GM12878 (cell line): Measurements from ENCODE around the gene IQUB. TPM values are rescaled to one million over a fixed set of nuclear protein-coding genes. Genes with fewer than 3 reads are reported as not detected.

Source experiments
- BMI1 ChIP-seq: fragments of 450-650 bp; IDR thresholded peaks from 2 replicates; pipeline ENCODE4 v1.6.1; 2016; ENCODE audit warnings: mild to moderate bottlenecking, moderate library complexity, borderline replicate concordance
- CBX5 ChIP-seq: sonication (generic); IDR thresholded peaks from 2 replicates; pipeline ENCODE4 v1.6.1; 2016; ENCODE audit warnings: low read depth, moderate library complexity, mild to moderate bottlenecking, inconsistent platforms
- HDGF ChIP-seq: fragments of 450-650 bp; IDR thresholded peaks from 2 replicates; pipeline ENCODE4 v1.6.1; 2016; ENCODE audit warnings: antibody characterized with exemption
- IKZF1 ChIP-seq: fragments of 450-650 bp; conservative IDR thresholded peaks from 2 replicates; pipeline ENCODE4 v1.6.1; 2017; ENCODE audit warnings: antibody characterized with exemption, mild to moderate bottlenecking
- MTA3 ChIP-seq: IDR thresholded peaks from 2 replicates; pipeline ENCODE4 v1.6.1; 2012; ENCODE audit warnings: low read length, inconsistent platforms, borderline replicate concordance
- POLR2AphosphoS2 ChIP-seq: IDR thresholded peaks from 2 replicates; pipeline ENCODE4 v1.6.1; 2011; ENCODE audit warnings: low read depth, mild to moderate bottlenecking, low read length, improper control_type of control experiment, moderate library complexity
- SMAD1 ChIP-seq: fragments of 450-650 bp; IDR thresholded peaks from 2 replicates; pipeline ENCODE4 v1.6.1; 2018; ENCODE audit warnings: mild to moderate bottlenecking, low read depth; ENCODE audit not compliant: partially characterized antibody
- SP1 ChIP-seq: IDR thresholded peaks from one replicate; pipeline ENCODE4 v1.6.1; 2011; ENCODE audit warnings: low read depth, low read length
- SPI1 ChIP-seq: IDR thresholded peaks from 2 replicates; pipeline ENCODE4 v1.6.1; 2011; ENCODE audit warnings: low read depth, mild to moderate bottlenecking, low read length, moderate library complexity, borderline replicate concordance; ENCODE audit not compliant: insufficient read depth
- polyA plus RNA-seq, 11 experiments: library from polyadenylated mRNA; depleted of rRNA in 4 of 11; unstranded in 6 of 11; stranded (reverse) in 5 of 11; fragments of >200 nt; fragmentation: Nextera tagmentation in 4 of 11; fragmentation: Illumina TruSeq in 1 of 11; extraction: Ambion mirVana in 4 of 11; extraction: Trizol in 1 of 11; gene quantifications; 1 replicate in 1 of 11; 2 replicates in 10 of 11; pipeline versions ENCODE4 v1.2.1 to v1.2.3, GENCODE V29; 2011 to 2016; ENCODE audit warnings: inconsistent platforms in 2 of 11, missing spikeins in 2 of 11, low read depth in 1 of 11
- total RNA-seq, 4 experiments: library from RNA; depleted of rRNA in 3 of 4; stranded (reverse); fragments of >200 nt in 3 of 4; fragmentation: Illumina TruSeq in 1 of 4; extraction: Trizol in 1 of 4; gene quantifications; 2 replicates each; pipeline versions ENCODE4 v1.2.1 to v1.2.3, GENCODE V29; 2013 to 2021
- TF ChIP-seq, protein P1 (sequence below): fragments of 450-650 bp; IDR thresholded peaks from 2 replicates; pipeline ENCODE4 v1.6.1; 2017; ENCODE audit warnings: low read depth, mild to moderate bottlenecking, moderate library complexity
- TF ChIP-seq, protein P2 (sequence below): IDR thresholded peaks from 2 replicates; pipeline ENCODE4 v1.6.1; 2011; ENCODE audit warnings: mild to moderate bottlenecking, low read depth, low read length, moderate library complexity; ENCODE audit not compliant: insufficient replicate concordance
- TF ChIP-seq, protein P3 (sequence below): fragments of 450-650 bp; IDR thresholded peaks from 2 replicates; pipeline ENCODE4 v1.6.1; 2016; ENCODE audit warnings: mild to moderate bottlenecking
- TF ChIP-seq, protein P4 (sequence below): fragments of 450-650 bp; IDR thresholded peaks from 2 replicates; pipeline ENCODE4 v1.6.1; 2016; ENCODE audit warnings: mild to moderate bottlenecking

Gene IQUB
- total and polyA plus RNA-seq, 10 of the 15 experiments (the other 5 are each of a cell fraction or from before 2014, with no cell fraction given) = 0.04 to 0.08 TPM; not detected in 8

DNA sequence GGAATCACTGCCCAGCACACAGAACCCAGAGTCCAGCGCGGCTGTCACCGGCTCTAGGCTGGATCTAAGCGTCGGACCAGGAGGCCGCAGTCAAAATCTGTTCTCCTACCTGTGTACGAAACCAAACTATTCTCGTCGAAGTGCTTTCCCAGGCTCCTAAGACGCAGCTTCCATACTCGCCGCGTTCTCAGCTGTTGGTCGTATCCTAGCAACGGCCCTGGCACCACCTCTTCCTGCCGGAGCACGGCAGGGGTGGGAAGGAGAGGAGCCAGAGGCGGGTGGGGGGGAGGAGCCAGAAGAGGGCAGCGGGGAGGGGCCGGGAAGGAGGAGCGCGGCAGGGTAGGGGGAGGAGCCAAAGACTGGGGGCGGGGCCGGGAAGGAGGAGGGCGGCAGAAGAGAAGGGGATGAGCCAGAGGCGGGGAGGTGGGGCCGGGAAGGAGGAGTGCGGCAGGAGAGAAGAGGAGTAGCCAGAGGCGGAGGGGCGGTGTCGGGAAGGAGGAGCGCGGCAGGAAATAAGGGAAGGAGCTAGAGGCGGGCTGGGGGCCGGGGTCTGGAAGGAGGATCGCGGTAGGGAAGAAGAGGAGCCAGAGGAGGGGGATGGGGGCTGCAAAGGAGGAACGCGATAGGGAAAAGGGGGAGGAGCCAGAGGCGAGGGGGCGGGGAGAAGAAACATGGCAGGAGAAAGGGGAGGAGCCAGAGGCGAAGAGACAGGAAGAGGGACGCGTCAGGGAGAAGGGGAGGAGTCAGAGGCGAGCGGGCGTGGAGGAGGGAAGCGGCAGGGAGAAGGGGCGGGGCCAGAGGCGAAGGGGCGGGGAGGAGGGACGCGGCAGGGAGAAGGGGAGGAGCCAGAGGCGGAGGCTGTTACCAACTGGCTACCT lies at the start of gene IQUB (continued):
- TF ChIP-seq, protein P1, sequence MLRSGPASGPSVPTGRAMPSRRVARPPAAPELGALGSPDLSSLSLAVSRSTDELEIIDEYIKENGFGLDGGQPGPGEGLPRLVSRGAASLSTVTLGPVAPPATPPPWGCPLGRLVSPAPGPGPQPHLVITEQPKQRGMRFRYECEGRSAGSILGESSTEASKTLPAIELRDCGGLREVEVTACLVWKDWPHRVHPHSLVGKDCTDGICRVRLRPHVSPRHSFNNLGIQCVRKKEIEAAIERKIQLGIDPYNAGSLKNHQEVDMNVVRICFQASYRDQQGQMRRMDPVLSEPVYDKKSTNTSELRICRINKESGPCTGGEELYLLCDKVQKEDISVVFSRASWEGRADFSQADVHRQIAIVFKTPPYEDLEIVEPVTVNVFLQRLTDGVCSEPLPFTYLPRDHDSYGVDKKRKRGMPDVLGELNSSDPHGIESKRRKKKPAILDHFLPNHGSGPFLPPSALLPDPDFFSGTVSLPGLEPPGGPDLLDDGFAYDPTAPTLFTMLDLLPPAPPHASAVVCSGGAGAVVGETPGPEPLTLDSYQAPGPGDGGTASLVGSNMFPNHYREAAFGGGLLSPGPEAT = peak; percentile 78; the same call in 1 of the 2 replicates
- TF ChIP-seq SMAD1 (peak; percentile 56), SPI1 (peak; percentile 34; the same call in 1 of the 2 replicates), CBX5 (no peak), SP1 (peak; percentile 52), MTA3 (no peak), POLR2AphosphoS2 (no peak; the same call in 1 of the 2 replicates), BMI1 (peak; percentile 90), IKZF1 (peak; percentile 50), HDGF (peak; percentile 100)
- TF ChIP-seq, protein P2, sequence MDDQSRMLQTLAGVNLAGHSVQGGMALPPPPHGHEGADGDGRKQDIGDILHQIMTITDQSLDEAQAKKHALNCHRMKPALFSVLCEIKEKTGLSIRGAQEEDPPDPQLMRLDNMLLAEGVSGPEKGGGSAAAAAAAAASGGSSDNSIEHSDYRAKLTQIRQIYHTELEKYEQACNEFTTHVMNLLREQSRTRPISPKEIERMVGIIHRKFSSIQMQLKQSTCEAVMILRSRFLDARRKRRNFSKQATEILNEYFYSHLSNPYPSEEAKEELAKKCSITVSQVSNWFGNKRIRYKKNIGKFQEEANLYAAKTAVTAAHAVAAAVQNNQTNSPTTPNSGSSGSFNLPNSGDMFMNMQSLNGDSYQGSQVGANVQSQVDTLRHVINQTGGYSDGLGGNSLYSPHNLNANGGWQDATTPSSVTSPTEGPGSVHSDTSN = peak; percentile 22
- TF ChIP-seq, protein P3, sequence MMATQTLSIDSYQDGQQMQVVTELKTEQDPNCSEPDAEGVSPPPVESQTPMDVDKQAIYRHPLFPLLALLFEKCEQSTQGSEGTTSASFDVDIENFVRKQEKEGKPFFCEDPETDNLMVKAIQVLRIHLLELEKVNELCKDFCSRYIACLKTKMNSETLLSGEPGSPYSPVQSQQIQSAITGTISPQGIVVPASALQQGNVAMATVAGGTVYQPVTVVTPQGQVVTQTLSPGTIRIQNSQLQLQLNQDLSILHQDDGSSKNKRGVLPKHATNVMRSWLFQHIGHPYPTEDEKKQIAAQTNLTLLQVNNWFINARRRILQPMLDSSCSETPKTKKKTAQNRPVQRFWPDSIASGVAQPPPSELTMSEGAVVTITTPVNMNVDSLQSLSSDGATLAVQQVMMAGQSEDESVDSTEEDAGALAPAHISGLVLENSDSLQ = peak; percentile 72
- TF ChIP-seq, protein P4, sequence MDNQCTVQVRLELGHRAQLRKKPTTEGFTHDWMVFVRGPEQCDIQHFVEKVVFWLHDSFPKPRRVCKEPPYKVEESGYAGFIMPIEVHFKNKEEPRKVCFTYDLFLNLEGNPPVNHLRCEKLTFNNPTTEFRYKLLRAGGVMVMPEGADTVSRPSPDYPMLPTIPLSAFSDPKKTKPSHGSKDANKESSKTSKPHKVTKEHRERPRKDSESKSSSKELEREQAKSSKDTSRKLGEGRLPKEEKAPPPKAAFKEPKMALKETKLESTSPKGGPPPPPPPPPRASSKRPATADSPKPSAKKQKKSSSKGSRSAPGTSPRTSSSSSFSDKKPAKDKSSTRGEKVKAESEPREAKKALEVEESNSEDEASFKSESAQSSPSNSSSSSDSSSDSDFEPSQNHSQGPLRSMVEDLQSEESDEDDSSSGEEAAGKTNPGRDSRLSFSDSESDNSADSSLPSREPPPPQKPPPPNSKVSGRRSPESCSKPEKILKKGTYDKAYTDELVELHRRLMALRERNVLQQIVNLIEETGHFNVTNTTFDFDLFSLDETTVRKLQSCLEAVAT = 0 out of 2 replicates have a peak, but pooled peaks have one; percentile 65
